CD4-positive, alpha-beta T cell treated with Interleukin-1 beta for 1 hour (primary cell): ENCODE results near the gene PHF23.

Source experiments
- DNase-seq, 2 donors: peaks; one replicate each; pipeline ENCODE4 v3.0.0-alpha.2; 2020 to 2022

PHF23 gene

GRCh38 chr17:7219812-7220592, 19.3 kb downstream of the PHF23 start, which contains the start of the genes ACADVL and DLG4:
Gene ACADVL (plus strand): TSS chr17:7219938. CDS start chr17:7219985, 47 bp downstream.
Gene DLG4 (minus strand): TSS chr17:7219836.
- peak; percentile 78 to 79 for DNase-seq

GRCh38 chr17:7219229-7219811, 19.9 kb downstream of the PHF23 start:
- DNase-seq = no peak

- no peak for DNase-seq
Measured at GRCh38 chr17:7218758-7219157, 20.5 kb downstream of the PHF23 start.

GRCh38 chr17:7218166-7218565, 21.1 kb downstream of the PHF23 start:
- no peak for DNase-seq

- peak in 1 of 2 donors; percentile 28 for DNase-seq
Measured at GRCh38 chr17:7217113-7217987, 21.9 kb downstream of the PHF23 start.

- DNase-seq = no peak
Measured at GRCh38 chr17:7216242-7217112, 22.8 kb downstream of the PHF23 start.

GRCh38 chr17:7215652-7216180, 23.5 kb downstream of the PHF23 start:
- DNase-seq = no peak

GRCh38 chr17:7215136-7215638, 24.1 kb downstream of the PHF23 start:
- no peak for DNase-seq

- peak; percentile 99 for DNase-seq
Measured at GRCh38 chr17:7214300-7215135, 24.7 kb downstream of the PHF23 start.

- peak; percentile 90 for DNase-seq
Measured at GRCh38 chr17:7213895-7214299, 25.4 kb downstream of the PHF23 start.

GRCh38 chr17:7211491-7212273, 27.6 kb downstream of the PHF23 start:
- DNase-seq = no peak

- no peak for DNase-seq
Measured at GRCh38 chr17:7208754-7209460, 30.4 kb downstream of the PHF23 start.

GRCh38 chr17:7208027-7208571, 31.2 kb downstream of the PHF23 start:
- DNase-seq = no peak

GRCh38 chr17:7207120-7208001, 31.9 kb downstream of the PHF23 start:
- no peak for DNase-seq

GRCh38 chr17:7205561-7205960, 33.7 kb downstream of the PHF23 start:
- DNase-seq = no peak

- peak; percentile 99 for DNase-seq
Measured at GRCh38 chr17:7204828-7205461, 34.3 kb downstream of the PHF23 start.

- no peak for DNase-seq
Measured at GRCh38 chr17:7204336-7204735, 34.9 kb downstream of the PHF23 start.

GRCh38 chr17:7203391-7203790, 35.9 kb downstream of the PHF23 start:
- DNase-seq = no peak
